ENCODE measurements around the gene LDLRAD4.

The LDLRAD4 gene

GRCh38 chr18:13537022-13537780 lies 318.6 kb downstream of the LDLRAD4 start:
- H3K27ac ChIP-seq (ENCODE audit: low read depth, low read length): no peak overlapping the region
- H3K36me3 ChIP-seq (ENCODE audit: control insufficient read depth, insufficient read depth, low read length): no peaks in the 10 kb centered on the region
- H3K4me1 ChIP-seq (ENCODE audit: control insufficient read depth, insufficient read depth, low read length): peaks cover 10% of the 10 kb centered on the region
- no peak overlapping the region for H3K9ac ChIP-seq (ENCODE audit: low read length)
- H3K27me3 ChIP-seq (ENCODE audit: control insufficient read depth, insufficient read depth, low read length): no peaks in the 10 kb centered on the region
- no peak overlapping the region for H3K4me3 ChIP-seq (ENCODE audit: low read depth, low read length)
- H3K9me3 ChIP-seq (ENCODE audit: control insufficient read depth, insufficient read depth, low read depth, low read length): no peaks in the 10 kb centered on the region

DNA sequence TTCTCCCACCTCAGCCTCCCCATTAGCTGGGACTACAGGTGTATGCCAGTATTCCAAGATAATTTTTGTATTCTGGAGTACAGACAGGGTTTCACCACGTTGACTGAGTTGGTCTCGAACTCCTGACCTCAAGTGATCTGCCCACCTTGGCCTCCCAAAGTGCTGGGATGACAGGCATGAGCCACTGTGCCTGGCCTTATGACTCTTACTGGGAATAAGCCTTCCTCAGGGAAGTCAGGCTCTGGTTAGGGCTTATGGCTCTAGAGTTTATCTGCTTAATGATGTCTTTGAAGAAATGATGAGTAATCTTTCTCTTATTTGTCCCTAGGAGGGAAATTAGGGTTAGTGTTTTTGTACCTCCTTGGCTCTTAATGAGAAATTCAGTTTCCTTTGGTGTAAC lies 320.1 kb downstream of the LDLRAD4 start:
- no peak overlapping the region for H3K4me3 ChIP-seq (ENCODE audit: low read depth, low read length)
- H3K27ac ChIP-seq (ENCODE audit: low read depth, low read length): no peak overlapping the region
- no peaks in the 10 kb centered on the region for H3K27me3 ChIP-seq (ENCODE audit: control insufficient read depth, insufficient read depth, low read length)
- H3K4me1 ChIP-seq (ENCODE audit: control insufficient read depth, insufficient read depth, low read length): peaks cover 10% of the 10 kb centered on the region
- H3K36me3 ChIP-seq (ENCODE audit: control insufficient read depth, insufficient read depth, low read length): no peaks in the 10 kb centered on the region
- no peaks in the 10 kb centered on the region for H3K9me3 ChIP-seq (ENCODE audit: control insufficient read depth, insufficient read depth, low read depth, low read length)
- H3K9ac ChIP-seq (ENCODE audit: low read length): no peak overlapping the region

GRCh38 chr18:13539050-13539449 lies 320.5 kb downstream of the LDLRAD4 start:
- Histone ChIP-seq H3K27ac (ENCODE audit: low read depth, low read length) (no peak overlapping the region), H3K27me3 (ENCODE audit: control insufficient read depth, insufficient read depth, low read length) (no peaks in the 10 kb centered on the region), H3K9me3 (ENCODE audit: control insufficient read depth, insufficient read depth, low read depth, low read length) (no peaks in the 10 kb centered on the region)

DNA sequence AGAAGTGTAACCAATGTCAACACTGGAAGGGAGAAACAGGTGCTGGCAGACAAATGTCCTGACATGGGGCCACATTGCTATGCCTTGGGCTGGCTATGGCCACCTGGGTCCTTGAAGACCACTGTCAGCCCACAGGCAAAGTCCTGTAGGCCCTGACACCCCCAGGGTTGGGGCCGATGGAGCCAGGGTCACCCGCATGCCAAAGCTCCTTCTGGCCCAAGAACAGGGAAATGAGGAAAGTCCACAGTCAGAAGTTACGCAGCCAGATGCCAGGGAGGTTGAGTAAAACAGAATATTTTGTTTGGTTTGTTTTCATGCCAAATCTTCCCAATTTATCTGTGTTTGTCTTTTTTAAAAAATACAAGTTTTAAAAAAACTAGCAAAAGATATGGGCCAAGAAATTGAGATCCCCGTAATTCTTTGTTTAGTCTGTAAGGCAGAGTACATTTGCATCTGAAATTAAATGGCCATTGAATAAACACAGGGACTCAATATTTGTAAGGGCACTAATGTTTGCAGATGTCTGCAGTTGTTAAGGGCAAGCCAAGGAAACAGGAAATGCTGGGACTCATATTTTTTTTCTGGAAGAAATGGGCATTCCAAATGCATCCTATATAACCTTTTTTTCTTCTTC lies 321.4 kb downstream of the LDLRAD4 start:
- Histone ChIP-seq H3K4me3 (ENCODE audit: low read depth, low read length) (no peak overlapping the region), H3K27me3 (ENCODE audit: control insufficient read depth, insufficient read depth, low read length) (no peaks in the 10 kb centered on the region), H3K9me3 (ENCODE audit: control insufficient read depth, insufficient read depth, low read depth, low read length) (no peaks in the 10 kb centered on the region), H3K9ac (ENCODE audit: low read length) (no peak overlapping the region), H3K27ac (ENCODE audit: low read depth, low read length) (no peak overlapping the region), H3K36me3 (ENCODE audit: control insufficient read depth, insufficient read depth, low read length) (no peaks in the 10 kb centered on the region), H3K4me1 (ENCODE audit: control insufficient read depth, insufficient read depth, low read length) (peaks cover 16% of the 10 kb centered on the region)

More at GRCh38 chr18:13539050-13539449, 320.5 kb downstream of the LDLRAD4 start:
- Histone ChIP-seq H3K9ac (ENCODE audit: low read length) (no peak overlapping the region), H3K36me3 (ENCODE audit: control insufficient read depth, insufficient read depth, low read length) (no peaks in the 10 kb centered on the region), H3K4me3 (ENCODE audit: low read depth, low read length) (no peak overlapping the region), H3K4me1 (ENCODE audit: control insufficient read depth, insufficient read depth, low read length) (peaks cover 13% of the 10 kb centered on the region)

DNA sequence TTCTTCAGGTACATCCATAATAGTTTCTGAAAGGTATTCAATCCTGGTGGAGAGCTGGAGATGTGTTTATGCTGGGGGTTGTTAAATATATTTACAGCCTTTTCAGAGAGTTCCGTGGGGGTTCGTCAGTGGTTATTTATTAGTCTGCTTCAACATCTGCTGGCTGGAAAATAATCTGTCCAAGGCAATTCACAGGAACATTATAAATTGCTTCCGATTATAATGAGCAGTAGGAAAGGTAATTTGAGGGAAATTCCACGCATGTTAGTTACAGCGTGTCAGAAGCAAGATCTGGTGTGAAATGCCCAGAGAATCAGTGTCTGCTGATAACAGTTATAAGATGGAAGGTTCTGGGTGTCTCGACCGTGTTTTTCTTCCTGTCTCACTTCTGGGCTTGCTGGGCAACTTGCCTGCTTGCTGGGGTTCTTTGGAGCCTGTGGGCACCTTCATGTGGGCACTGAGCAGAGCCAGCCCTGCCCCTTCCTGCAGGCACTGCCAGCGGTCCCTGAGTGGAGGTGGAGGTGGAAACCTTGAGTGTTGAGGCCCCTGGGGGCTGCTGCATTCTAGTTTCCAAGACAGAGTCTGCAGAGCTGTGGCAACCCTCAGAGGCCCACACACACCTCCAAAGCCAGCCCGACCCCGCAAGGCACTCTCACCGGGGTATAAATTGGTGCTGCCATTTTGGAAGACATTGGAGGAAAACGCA lies 322.1 kb downstream of the LDLRAD4 start:
- no peak overlapping the region for H3K4me3 ChIP-seq (ENCODE audit: low read depth, low read length)
- H3K27ac ChIP-seq (ENCODE audit: low read depth, low read length): no peak overlapping the region
- no peak overlapping the region for H3K9ac ChIP-seq (ENCODE audit: low read length)
- H3K36me3 ChIP-seq (ENCODE audit: control insufficient read depth, insufficient read depth, low read length): no peaks in the 10 kb centered on the region
- no peaks in the 10 kb centered on the region for H3K9me3 ChIP-seq (ENCODE audit: control insufficient read depth, insufficient read depth, low read depth, low read length)
- no peaks in the 10 kb centered on the region for H3K27me3 ChIP-seq (ENCODE audit: control insufficient read depth, insufficient read depth, low read length)
- H3K4me1 ChIP-seq (ENCODE audit: control insufficient read depth, insufficient read depth, low read length): peaks cover 16% of the 10 kb centered on the region

GRCh38 chr18:13541621-13542519 lies 323.3 kb downstream of the LDLRAD4 start:
- Histone ChIP-seq H3K4me3 (ENCODE audit: low read depth, low read length) (no peak overlapping the region), H3K9me3 (ENCODE audit: control insufficient read depth, insufficient read depth, low read depth, low read length) (no peaks in the 10 kb centered on the region), H3K36me3 (ENCODE audit: control insufficient read depth, insufficient read depth, low read length) (no peaks in the 10 kb centered on the region), H3K4me1 (ENCODE audit: control insufficient read depth, insufficient read depth, low read length) (peaks cover 16% of the 10 kb centered on the region), H3K27me3 (ENCODE audit: control insufficient read depth, insufficient read depth, low read length) (no peaks in the 10 kb centered on the region), H3K9ac (ENCODE audit: low read length) (no peak overlapping the region), H3K27ac (ENCODE audit: low read depth, low read length) (no peak overlapping the region)

- Histone ChIP-seq H3K4me1 (ENCODE audit: control insufficient read depth, insufficient read depth, low read length) (peaks cover 16% of the 10 kb centered on the region), H3K9ac (ENCODE audit: low read length) (no peak overlapping the region), H3K9me3 (ENCODE audit: control insufficient read depth, insufficient read depth, low read depth, low read length) (peaks cover 1% of the 10 kb centered on the region; the same call in 1 of the 2 replicates), H3K27me3 (ENCODE audit: control insufficient read depth, insufficient read depth, low read length) (no peaks in the 10 kb centered on the region), H3K27ac (ENCODE audit: low read depth, low read length) (no peak overlapping the region), H3K4me3 (ENCODE audit: low read depth, low read length) (no peak overlapping the region), H3K36me3 (ENCODE audit: control insufficient read depth, insufficient read depth, low read length) (no peaks in the 10 kb centered on the region)
Observed at GRCh38 chr18:13542520-13542847, 323.9 kb downstream of the LDLRAD4 start.

GRCh38 chr18:13543144-13543543 lies 324.6 kb downstream of the LDLRAD4 start:
- H3K9me3 ChIP-seq (ENCODE audit: control insufficient read depth, insufficient read depth, low read depth, low read length): peaks cover 4% of the 10 kb centered on the region; the same call in 1 of the 2 replicates
- H3K9ac ChIP-seq (ENCODE audit: low read length): no peak overlapping the region
- H3K36me3 ChIP-seq (ENCODE audit: control insufficient read depth, insufficient read depth, low read length): no peaks in the 10 kb centered on the region
- no peak overlapping the region for H3K27ac ChIP-seq (ENCODE audit: low read depth, low read length)
- H3K27me3 ChIP-seq (ENCODE audit: control insufficient read depth, insufficient read depth, low read length): no peaks in the 10 kb centered on the region
- H3K4me1 ChIP-seq (ENCODE audit: control insufficient read depth, insufficient read depth, low read length): peaks cover 16% of the 10 kb centered on the region
- H3K4me3 ChIP-seq (ENCODE audit: low read depth, low read length): no peak overlapping the region

- no peak overlapping the region for H3K4me3 ChIP-seq (ENCODE audit: low read depth, low read length)
- H3K4me1 ChIP-seq (ENCODE audit: control insufficient read depth, insufficient read depth, low read length): peaks cover 11% of the 10 kb centered on the region
- no peaks in the 10 kb centered on the region for H3K36me3 ChIP-seq (ENCODE audit: control insufficient read depth, insufficient read depth, low read length)
- H3K9me3 ChIP-seq (ENCODE audit: control insufficient read depth, insufficient read depth, low read depth, low read length): peaks cover 4% of the 10 kb centered on the region; the same call in 1 of the 2 replicates
- H3K27ac ChIP-seq (ENCODE audit: low read depth, low read length): no peak overlapping the region
- no peak overlapping the region for H3K9ac ChIP-seq (ENCODE audit: low read length)
- no peaks in the 10 kb centered on the region for H3K27me3 ChIP-seq (ENCODE audit: control insufficient read depth, insufficient read depth, low read length)
Observed at GRCh38 chr18:13543811-13544732, 325.5 kb downstream of the LDLRAD4 start.

DNA sequence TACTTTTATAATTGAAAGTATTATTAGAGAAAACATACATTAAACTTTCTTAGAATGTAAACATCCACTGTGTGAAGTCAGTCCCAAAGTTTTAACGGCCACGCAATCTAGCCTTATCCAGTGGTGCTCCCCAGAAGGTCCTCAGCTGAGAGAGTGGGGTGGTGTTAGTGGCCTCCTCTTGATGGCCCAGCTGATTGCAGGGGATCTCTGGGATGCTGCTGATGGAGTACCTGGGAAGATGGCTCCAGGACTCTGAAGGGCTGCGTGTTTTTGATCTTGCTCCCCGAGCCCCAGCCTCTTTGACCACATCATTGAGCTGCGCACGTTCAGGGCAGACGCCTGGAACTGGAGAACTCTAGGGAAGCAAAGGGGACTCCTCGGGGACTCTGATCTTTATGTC lies 326.4 kb downstream of the LDLRAD4 start:
- H3K9ac ChIP-seq (ENCODE audit: low read length): no peak overlapping the region
- H3K4me1 ChIP-seq (ENCODE audit: control insufficient read depth, insufficient read depth, low read length): peaks cover 7% of the 10 kb centered on the region; the same call in 1 of the 2 replicates
- no peak overlapping the region for H3K4me3 ChIP-seq (ENCODE audit: low read depth, low read length)
- H3K9me3 ChIP-seq (ENCODE audit: control insufficient read depth, insufficient read depth, low read depth, low read length): peaks cover 4% of the 10 kb centered on the region; the same call in 1 of the 2 replicates
- H3K27me3 ChIP-seq (ENCODE audit: control insufficient read depth, insufficient read depth, low read length): no peaks in the 10 kb centered on the region
- no peaks in the 10 kb centered on the region for H3K36me3 ChIP-seq (ENCODE audit: control insufficient read depth, insufficient read depth, low read length)
- no peak overlapping the region for H3K27ac ChIP-seq (ENCODE audit: low read depth, low read length)

Data from HUES6 (cell line).